ENCODE results near the gene BSDC1. TPM values are rescaled to one million over a fixed set of nuclear protein-coding genes. Genes with fewer than 3 reads are reported as not detected.
A peak's percentile ranks its signal among the peaks of the same experiment; 100 is the strongest.

Gene BSDC1
- total and polyA plus RNA-seq, 2 of the 13 experiments (the other 11 are each of a cell fraction or from before 2014, with no cell fraction given) = 40.3 to 64.2 TPM

GRCh38 chr1:32352239-32352745, 41.9 kb downstream of the BSDC1 start (continued):
- TF ChIP-seq SRSF1 (optimal IDR thresholded peaks at IDR 0.05; ENCODE audit: low read depth, low read length) = peak; percentile 61
- no peak for TF ChIP-seq MLX (CRISPR knock-in tag; IDR thresholded peaks at IDR 0.05)
- TF ChIP-seq GATAD2A (CRISPR knock-in tag; IDR thresholded peaks at IDR 0.05) = 0 out of 2 replicates have a peak, but pooled peaks have one; percentile 49
- peak; percentile 58; the same call in 1 of the 2 replicates for TF ChIP-seq ZFP91 (CRISPR knock-in tag; IDR thresholded peaks at IDR 0.05; ENCODE audit: borderline replicate concordance)
- TF ChIP-seq ZFP82 (CRISPR knock-in tag; IDR thresholded peaks at IDR 0.05; ENCODE audit: borderline replicate concordance) = no peak
- no peak for TF ChIP-seq TFDP1 (CRISPR knock-in tag; IDR thresholded peaks at IDR 0.05; ENCODE audit: borderline replicate concordance)
- 0 out of 2 replicates have a peak, but pooled peaks have one; percentile 33 for TF ChIP-seq ZNF670 (CRISPR knock-in tag; IDR thresholded peaks at IDR 0.05; ENCODE audit: borderline replicate concordance)
- TF ChIP-seq HBP1 (CRISPR knock-in tag; IDR thresholded peaks at IDR 0.05; ENCODE audit: low read depth) = 0 out of 2 replicates have a peak, but pooled peaks have one; percentile 39
- TF ChIP-seq EEA1 (CRISPR knock-in tag; IDR thresholded peaks at IDR 0.05; ENCODE audit: borderline replicate concordance) = no peak
- no peak for TF ChIP-seq HNRNPH1 (optimal IDR thresholded peaks at IDR 0.05; ENCODE audit: low read depth, low read length)
- TF ChIP-seq MNT (IDR thresholded peaks at IDR 0.05) = no peak
- 0 out of 2 replicates have a peak, but pooled peaks have one; percentile 2 for TF ChIP-seq ATF2 (CRISPR knock-in tag; IDR thresholded peaks at IDR 0.05)
- TF ChIP-seq TFE3 (CRISPR knock-in tag; IDR thresholded peaks at IDR 0.05) = no peak
- no peak for TF ChIP-seq GMEB1 (CRISPR knock-in tag; IDR thresholded peaks at IDR 0.05; ENCODE audit: borderline replicate concordance)
- TF ChIP-seq NR2F2 (IDR thresholded peaks at IDR 0.05; ENCODE audit: borderline replicate concordance, low read depth) = peak; percentile 66; the same call in 1 of the 2 replicates
- TF ChIP-seq ZC3H4 (CRISPR knock-in tag; IDR thresholded peaks at IDR 0.05; ENCODE audit: borderline replicate concordance) = 0 out of 2 replicates have a peak, but pooled peaks have one; percentile 1
- no peak for TF ChIP-seq DNMT1 (CRISPR knock-in tag; IDR thresholded peaks at IDR 0.05)
- TF ChIP-seq PLRG1 (conservative IDR thresholded peaks at IDR 0.05) = no peak

All from HepG2 (cell line).